NT2/D1 (cell line): Measurements from ENCODE around the gene TMEM205.

Experiments
- SUZ12 ChIP-seq: IDR thresholded peaks from 2 replicates; pipeline ENCODE4 v1.6.1; 2011; ENCODE audit not compliant: insufficient read length, insufficient read depth; ENCODE audit errors: extremely low read depth
- YY1 ChIP-seq: IDR thresholded peaks from 2 replicates; pipeline ENCODE4 v1.6.1; 2011; ENCODE audit not compliant: insufficient read length, insufficient read depth

GRCh38 chr19:11365557-11366117, 19.6 kb upstream of the TMEM205 start:
- TF ChIP-seq YY1 (no peak), SUZ12 (no peak)
